ENCODE data around the gene CCDC40. TPM values are rescaled to one million over a fixed set of nuclear protein-coding genes. Genes with fewer than 3 reads are reported as not detected.
A peak's percentile ranks its signal among the peaks of the same experiment; 100 is the strongest.

CCDC40 gene
- total and polyA plus RNA-seq, 2 experiments from 2014 or later: 2.4 to 3.0 TPM

DNA sequence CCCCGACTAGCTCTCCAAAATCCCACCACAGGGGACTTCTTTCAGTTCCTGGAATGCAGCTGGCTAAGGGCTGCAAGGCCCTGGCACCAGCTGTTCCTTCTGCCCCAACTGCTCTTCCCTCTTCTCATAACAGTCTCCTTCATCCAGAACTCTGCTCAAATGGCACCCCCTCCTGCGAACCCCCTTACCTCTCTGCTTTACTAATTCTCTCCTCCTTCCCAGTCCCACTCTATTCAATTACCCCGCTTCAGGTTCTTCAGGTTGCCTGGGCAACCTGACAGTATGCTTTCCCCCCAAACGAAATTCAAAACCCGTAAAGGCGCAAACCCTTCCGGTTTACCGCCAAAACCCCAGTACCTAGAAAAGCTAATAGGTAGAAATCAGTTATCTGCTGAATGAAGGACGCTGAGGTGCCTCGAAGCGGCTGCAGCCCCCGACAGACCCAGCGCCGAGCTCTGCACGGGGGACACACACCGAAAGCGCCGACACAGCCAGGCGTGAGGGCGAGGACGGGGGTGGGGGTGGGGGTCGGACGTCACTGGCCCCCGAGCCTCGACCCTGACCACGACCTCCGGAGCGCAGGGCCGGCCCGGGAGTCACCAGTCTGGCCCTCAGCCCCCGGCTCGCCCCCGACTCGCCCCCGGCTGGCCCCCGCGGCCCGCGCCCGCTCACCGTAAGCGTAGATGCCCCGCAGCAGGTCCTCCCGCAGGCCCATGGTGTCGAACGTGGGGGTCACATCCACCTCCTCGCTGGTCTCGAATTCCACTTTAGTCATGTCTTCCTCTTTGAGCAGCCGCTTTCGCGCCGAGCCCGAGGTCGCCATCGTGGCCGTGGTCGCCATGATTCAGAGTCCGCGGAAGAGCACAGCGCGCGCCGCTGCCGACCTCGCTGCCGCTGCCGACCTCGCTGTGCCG lies 109.9 kb downstream of the CCDC40 start:
- H4K20me1 ChIP-seq (ENCODE audit: insufficient read depth): peaks cover 12% of the 10 kb centered on the region; the same call in 1 of the 2 replicates
- H2AFZ ChIP-seq: peak overlapping the region; percentile 62
- no peaks in the 10 kb centered on the region for H3F3A ChIP-seq (ENCODE audit: insufficient read depth)
- in situ Hi-C loops (cut with MboI): no loop called here
- H3K79me2 ChIP-seq (ENCODE audit: insufficient read depth): peaks cover 83% of the 10 kb centered on the region
- H3K4me2 ChIP-seq (ENCODE audit: unreplicated experiment): peak overlapping the region; percentile 83
- H3K36me3 ChIP-seq (ENCODE audit: low read depth): peaks cover 19% of the 10 kb centered on the region
- peak overlapping the region; percentile 91 for H3K9ac ChIP-seq
- H3K4me3 ChIP-seq: peak overlapping the region; percentile 84
- peaks cover 21% of the 10 kb centered on the region; the same call in 1 of the 2 replicates for H3K4me1 ChIP-seq (ENCODE audit: insufficient read depth)
- TF ChIP-seq EZH2 (IDR thresholded peaks at IDR 0.05; ENCODE audit: insufficient read depth, poor library complexity, severe bottlenecking) (no peak), EZH2phosphoT487 (IDR thresholded peaks at IDR 0.05; ENCODE audit: insufficient read depth, low read depth) (no peak)
- H3K27ac ChIP-seq: peak overlapping the region; percentile 56
- DNase-seq: peak; percentile 56
- no peaks in the 10 kb centered on the region for H3K27me3 ChIP-seq (replicated peaks; ENCODE audit: insufficient read depth)
- no peaks in the 10 kb centered on the region for H3K9me3 ChIP-seq (ENCODE audit: low read depth)
- 1% methylated on average over 41 to 59 of the region's 69 CpGs for WGBS, 2 experiments (ENCODE audit: low coverage in 1 of 2, low lambda C conversion rate in 2 of 2, missing lambda C conversion rate in 2 of 2)
- H3K9me2 ChIP-seq (ENCODE audit: insufficient read depth): no peaks in the 10 kb centered on the region

DNA sequence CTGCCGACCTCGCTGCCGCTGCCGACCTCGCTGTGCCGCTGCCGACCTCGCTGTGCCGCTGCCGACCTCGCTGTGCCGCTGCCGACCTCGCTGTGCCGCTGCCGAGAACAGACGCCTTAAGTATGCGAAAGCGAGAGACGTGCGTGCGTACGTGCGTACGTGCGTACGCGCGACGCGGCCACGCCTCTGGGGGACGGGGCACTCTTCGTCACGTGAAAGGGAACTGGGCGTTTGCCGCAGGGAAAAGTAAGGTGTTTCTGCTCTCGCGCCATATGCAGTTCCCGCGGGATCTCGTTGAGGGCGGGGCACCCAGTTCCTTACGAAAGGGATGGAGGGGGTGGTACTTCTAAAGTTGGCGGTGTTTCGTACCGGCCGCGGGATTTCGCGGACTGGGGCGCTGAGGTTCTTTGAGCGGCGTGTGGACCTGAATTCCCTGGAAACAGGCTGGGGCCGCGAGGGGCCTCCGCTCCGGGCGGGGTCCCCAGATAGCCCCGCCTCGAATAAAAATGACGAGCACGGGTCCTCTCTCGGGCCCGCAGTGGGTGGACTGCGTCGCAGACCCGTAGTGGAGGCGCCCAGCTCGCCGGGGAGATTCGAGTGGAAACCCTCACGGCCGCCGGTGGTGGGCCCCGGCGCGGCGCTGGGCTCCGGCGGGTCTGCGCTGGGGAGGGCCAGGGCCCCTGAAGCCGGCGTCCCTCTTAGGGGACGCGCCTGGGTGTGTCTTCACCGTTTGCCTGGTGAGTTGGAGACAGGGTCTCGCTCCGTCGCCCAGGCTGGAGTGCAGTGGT lies 110.8 kb downstream of the CCDC40 start, which contains the start of gene EIF4A3:
Gene EIF4A3, minus strand, starts transcription at position 94 of the 788 bp plus-strand sequence. CDS start 167 bp downstream, outside the sequence.
- H3K36me3 ChIP-seq (ENCODE audit: low read depth): peaks cover 12% of the 10 kb centered on the region; the same call in 1 of the 2 replicates

More for the DNA sequence above, 110.8 kb downstream of the CCDC40 start, which contains the start of gene EIF4A3:
- H2AFZ ChIP-seq: peak within 1 kb of the TSS; percentile 85
- peak within 1 kb of the TSS; percentile 91 for H3K9ac ChIP-seq
- H4K20me1 ChIP-seq (ENCODE audit: insufficient read depth): peaks cover 12% of the 10 kb centered on the region; the same call in 1 of the 2 replicates
- H3K4me2 ChIP-seq (ENCODE audit: unreplicated experiment): peak within 1 kb of the TSS; percentile 83
- H3K79me2 ChIP-seq (ENCODE audit: insufficient read depth): peaks cover 74% of the 10 kb centered on the region
- H3K9me3 ChIP-seq (ENCODE audit: low read depth): no peaks in the 10 kb centered on the region
- TF ChIP-seq EZH2phosphoT487 (IDR thresholded peaks at IDR 0.05; ENCODE audit: insufficient read depth, low read depth) (no peak), EZH2 (IDR thresholded peaks at IDR 0.05; ENCODE audit: insufficient read depth, poor library complexity, severe bottlenecking) (no peak)
- no peaks in the 10 kb centered on the region for H3K9me2 ChIP-seq (ENCODE audit: insufficient read depth)
- no peaks in the 10 kb centered on the region for H3F3A ChIP-seq (ENCODE audit: insufficient read depth)
- in situ Hi-C loops (cut with MboI): no loop called here
- H3K27ac ChIP-seq: peak within 1 kb of the TSS; percentile 78
- 0 to 2% methylated on average over 77 to 84 of the region's 90 CpGs for WGBS, 2 experiments (ENCODE audit: low coverage in 1 of 2, low lambda C conversion rate in 2 of 2, missing lambda C conversion rate in 2 of 2)
- peak within 1 kb of the TSS; percentile 84 for H3K4me3 ChIP-seq
- H3K4me1 ChIP-seq (ENCODE audit: insufficient read depth): peaks cover 28% of the 10 kb centered on the region; the same call in 1 of the 2 replicates
- DNase-seq: peak; percentile 100
- H3K27me3 ChIP-seq (replicated peaks; ENCODE audit: insufficient read depth): no peaks in the 10 kb centered on the region

MicroRNAs encoded within 50 kb of the gene (microRNA counts, 767-probe panel; counts per million panel counts)
- 447 counts per million, percentile 86 among the panel's probes with 10 or more counts for microRNA hsa-miR-1268b

Small RNA genes within 50 kb of the gene (microRNA-seq; reads per million reads assigned to microRNA genes)
- gene MIR1268B (ENCODE audit: borderline number of aligned reads): not detected

Small RNA genes within 50 kb of the gene (small RNA-seq; reads per million reads assigned to genes)
- gene AC087741.2 (ENCODE audit: low read depth, low replicate concordance) (not detected), gene MIR1268B (ENCODE audit: low read depth, low replicate concordance) (not detected)

Other genes with a start within 250 kb of the CCDC40 start
- 2.7 and 3.9 TPM in 2 replicates for gene CBX8, start 239.6 kb upstream of the CCDC40 start, total RNA-seq (2014; rRNA removed; shearing (Covaris generic))
- 5.9 and 6.4 TPM in 2 replicates for gene CBX8, start 239.6 kb upstream of the CCDC40 start, polyA plus RNA-seq (2016; fragmentation: Nextera tagmentation; extraction: Ambion mirVana)
- 11.4 and 18.9 TPM in 2 replicates for gene CBX4, start 197.2 kb upstream of the CCDC40 start, total RNA-seq (2014; rRNA removed; shearing (Covaris generic))
- gene CBX4, start 197.2 kb upstream of the CCDC40 start, polyA plus RNA-seq (2016; fragmentation: Nextera tagmentation; extraction: Ambion mirVana): 1.2 and 1.4 TPM in 2 replicates
- gene TBC1D16, start 770 bp upstream of the CCDC40 start, total RNA-seq (2014; rRNA removed; shearing (Covaris generic)): 22.4 and 26.9 TPM in 2 replicates
- 8.1 and 9.2 TPM in 2 replicates for gene TBC1D16, start 770 bp upstream of the CCDC40 start, polyA plus RNA-seq (2016; fragmentation: Nextera tagmentation; extraction: Ambion mirVana)
- 120 and 127 TPM in 2 replicates for gene GAA, start 64.9 kb downstream of the CCDC40 start, total RNA-seq (2014; rRNA removed; shearing (Covaris generic))
- gene GAA, start 64.9 kb downstream of the CCDC40 start, polyA plus RNA-seq (2016; fragmentation: Nextera tagmentation; extraction: Ambion mirVana): 74.8 and 80.2 TPM in 2 replicates
- 75.1 and 84.5 TPM in 2 replicates for gene EIF4A3, start 110.5 kb downstream of the CCDC40 start, total RNA-seq (2014; rRNA removed; shearing (Covaris generic))
- 129 and 131 TPM in 2 replicates for gene EIF4A3, start 110.5 kb downstream of the CCDC40 start, polyA plus RNA-seq (2016; fragmentation: Nextera tagmentation; extraction: Ambion mirVana)
- not detected in 2 replicates for gene CARD14, start 133.4 kb downstream of the CCDC40 start, total RNA-seq (2014; rRNA removed; shearing (Covaris generic))
- gene CARD14, start 133.4 kb downstream of the CCDC40 start, polyA plus RNA-seq (2016; fragmentation: Nextera tagmentation; extraction: Ambion mirVana): 0.05 and 0.06 TPM in 2 replicates
- 21.2 and 35.2 TPM in 2 replicates for gene SGSH, start 183.7 kb downstream of the CCDC40 start, total RNA-seq (2014; rRNA removed; shearing (Covaris generic))
- 63.5 and 69.8 TPM in 2 replicates for gene SGSH, start 183.7 kb downstream of the CCDC40 start, polyA plus RNA-seq (2016; fragmentation: Nextera tagmentation; extraction: Ambion mirVana)
- gene SLC26A11, start 183.8 kb downstream of the CCDC40 start, total RNA-seq (2014; rRNA removed; shearing (Covaris generic)): 13.9 and 16.3 TPM in 2 replicates
- 11.4 and 11.9 TPM in 2 replicates for gene SLC26A11, start 183.8 kb downstream of the CCDC40 start, polyA plus RNA-seq (2016; fragmentation: Nextera tagmentation; extraction: Ambion mirVana)
- gene RNF213, start 224.2 kb downstream of the CCDC40 start, total RNA-seq (2014; rRNA removed; shearing (Covaris generic)): 45.0 and 62.3 TPM in 2 replicates
- 16.7 and 18.8 TPM in 2 replicates for gene RNF213, start 224.2 kb downstream of the CCDC40 start, polyA plus RNA-seq (2016; fragmentation: Nextera tagmentation; extraction: Ambion mirVana)

All from GM23248 (cell line).